ENCODE data around the gene ATG13.

ATG13 gene

DNA sequence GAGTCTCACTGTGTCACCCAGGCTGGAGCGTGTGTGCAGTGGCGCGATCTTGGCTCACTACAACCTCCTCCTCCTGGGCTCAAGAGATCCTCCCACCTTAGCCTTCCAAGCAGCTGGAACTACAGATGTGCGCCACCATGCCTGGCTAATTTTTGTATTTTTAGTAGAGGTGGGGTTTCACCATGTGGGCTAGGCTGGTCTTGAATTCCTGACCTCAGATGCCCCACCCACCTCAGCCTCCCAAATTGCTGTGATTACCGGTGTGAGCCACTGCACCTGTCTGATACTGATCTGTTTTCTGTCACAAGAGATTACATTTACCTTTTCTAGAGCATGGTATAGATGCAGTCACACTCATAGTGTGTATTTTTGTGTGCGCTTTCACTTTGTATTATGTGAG is 11.6 kb downstream of the ATG13 start:
- Histone ChIP-seq H3K9ac (ENCODE audit: low read length in 5 of 5) (no peak overlapping the region), H3K27ac (ENCODE audit: low read depth, low read length) (no peak overlapping the region), H3K4me1 (ENCODE audit: control insufficient read depth in 5 of 5, insufficient read depth in 5 of 5, low read length in 5 of 5) (peaks cover 0 to 3% (median 0%) of the 10 kb centered on the region in 5 donors), H3K36me3 (ENCODE audit: control insufficient read depth in 5 of 5, insufficient read depth in 5 of 5, low read length in 5 of 5) (peaks cover 8 to 53% (median 35%) of the 10 kb centered on the region in 5 donors), H3K9me3 (ENCODE audit: control insufficient read depth in 5 of 5, low read length in 5 of 5) (no peaks in the 10 kb centered on the region), H3K27me3 (ENCODE audit: control insufficient read depth in 5 of 5, insufficient read depth in 4 of 5, low read length in 5 of 5) (no peaks in the 10 kb centered on the region), H3K4me3 (ENCODE audit: low read depth in 1 of 5, low read length in 5 of 5) (no peak overlapping the region)

GRCh38 chr11:46630237-46630636 is 12.9 kb downstream of the ATG13 start:
- no peak overlapping the region for H3K27ac ChIP-seq (ENCODE audit: low read depth, low read length)
- H3K9ac ChIP-seq (ENCODE audit: low read length in 5 of 5) = no peak overlapping the region
- H3K4me1 ChIP-seq (ENCODE audit: control insufficient read depth in 5 of 5, insufficient read depth in 5 of 5, low read length in 5 of 5) = peaks cover 0 to 6% (median 0%) of the 10 kb centered on the region in 5 donors
- peaks cover 8 to 45% (median 31%) of the 10 kb centered on the region in 5 donors for H3K36me3 ChIP-seq (ENCODE audit: control insufficient read depth in 5 of 5, insufficient read depth in 5 of 5, low read length in 5 of 5)
- H3K9me3 ChIP-seq (ENCODE audit: control insufficient read depth in 5 of 5, low read length in 5 of 5) = no peaks in the 10 kb centered on the region
- H3K4me3 ChIP-seq (ENCODE audit: low read depth in 1 of 5, low read length in 5 of 5) = no peak overlapping the region
- no peaks in the 10 kb centered on the region for H3K27me3 ChIP-seq (ENCODE audit: control insufficient read depth in 5 of 5, insufficient read depth in 4 of 5, low read length in 5 of 5)

- Histone ChIP-seq H3K9ac (ENCODE audit: low read length in 5 of 5) (no peak overlapping the region), H3K4me3 (ENCODE audit: low read depth in 1 of 5, low read length in 5 of 5) (no peak overlapping the region), H3K9me3 (ENCODE audit: control insufficient read depth in 5 of 5, low read length in 5 of 5) (no peaks in the 10 kb centered on the region), H3K36me3 (ENCODE audit: control insufficient read depth in 5 of 5, insufficient read depth in 5 of 5, low read length in 5 of 5) (peaks cover 3 to 39% (median 22%) of the 10 kb centered on the region in 5 donors), H3K4me1 (ENCODE audit: control insufficient read depth in 5 of 5, insufficient read depth in 5 of 5, low read length in 5 of 5) (peaks cover 0 to 15% (median 6%) of the 10 kb centered on the region in 5 donors), H3K27me3 (ENCODE audit: control insufficient read depth in 5 of 5, insufficient read depth in 4 of 5, low read length in 5 of 5) (no peaks in the 10 kb centered on the region), H3K27ac (ENCODE audit: low read depth, low read length) (no peak overlapping the region)
Observed at GRCh38 chr11:46631676-46632075, 14.3 kb downstream of the ATG13 start.

DNA sequence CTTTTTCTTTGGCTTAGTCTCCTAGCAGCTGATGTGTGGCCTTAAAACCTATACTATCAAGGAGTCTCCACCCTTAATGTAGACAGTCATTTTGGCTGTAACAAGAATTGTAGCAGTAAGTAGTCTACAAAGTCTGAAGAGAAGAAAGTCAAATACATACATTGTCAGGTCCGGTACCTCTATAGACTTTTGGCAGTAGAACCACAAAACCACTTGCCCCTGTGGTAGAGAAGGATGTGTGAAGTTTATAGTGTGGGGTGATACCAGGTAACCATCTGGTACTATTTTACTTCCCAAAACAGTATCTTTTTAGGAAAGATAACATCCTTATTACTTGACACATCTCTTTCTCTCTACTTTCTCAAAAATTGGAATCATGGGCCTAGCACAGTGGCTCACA is 15.1 kb downstream of the ATG13 start:
- Histone ChIP-seq H3K27ac (ENCODE audit: low read depth, low read length) (no peak overlapping the region), H3K27me3 (ENCODE audit: control insufficient read depth in 5 of 5, insufficient read depth in 4 of 5, low read length in 5 of 5) (no peaks in the 10 kb centered on the region), H3K9ac (ENCODE audit: low read length in 5 of 5) (peak overlapping the region in 1 of 5 donors; percentile 7), H3K4me1 (ENCODE audit: control insufficient read depth in 5 of 5, insufficient read depth in 5 of 5, low read length in 5 of 5) (peaks cover 0 to 15% (median 6%) of the 10 kb centered on the region in 5 donors), H3K36me3 (ENCODE audit: control insufficient read depth in 5 of 5, insufficient read depth in 5 of 5, low read length in 5 of 5) (peaks cover 3 to 39% (median 22%) of the 10 kb centered on the region in 5 donors), H3K4me3 (ENCODE audit: low read depth in 1 of 5, low read length in 5 of 5) (no peak overlapping the region), H3K9me3 (ENCODE audit: control insufficient read depth in 5 of 5, low read length in 5 of 5) (no peaks in the 10 kb centered on the region)

DNA sequence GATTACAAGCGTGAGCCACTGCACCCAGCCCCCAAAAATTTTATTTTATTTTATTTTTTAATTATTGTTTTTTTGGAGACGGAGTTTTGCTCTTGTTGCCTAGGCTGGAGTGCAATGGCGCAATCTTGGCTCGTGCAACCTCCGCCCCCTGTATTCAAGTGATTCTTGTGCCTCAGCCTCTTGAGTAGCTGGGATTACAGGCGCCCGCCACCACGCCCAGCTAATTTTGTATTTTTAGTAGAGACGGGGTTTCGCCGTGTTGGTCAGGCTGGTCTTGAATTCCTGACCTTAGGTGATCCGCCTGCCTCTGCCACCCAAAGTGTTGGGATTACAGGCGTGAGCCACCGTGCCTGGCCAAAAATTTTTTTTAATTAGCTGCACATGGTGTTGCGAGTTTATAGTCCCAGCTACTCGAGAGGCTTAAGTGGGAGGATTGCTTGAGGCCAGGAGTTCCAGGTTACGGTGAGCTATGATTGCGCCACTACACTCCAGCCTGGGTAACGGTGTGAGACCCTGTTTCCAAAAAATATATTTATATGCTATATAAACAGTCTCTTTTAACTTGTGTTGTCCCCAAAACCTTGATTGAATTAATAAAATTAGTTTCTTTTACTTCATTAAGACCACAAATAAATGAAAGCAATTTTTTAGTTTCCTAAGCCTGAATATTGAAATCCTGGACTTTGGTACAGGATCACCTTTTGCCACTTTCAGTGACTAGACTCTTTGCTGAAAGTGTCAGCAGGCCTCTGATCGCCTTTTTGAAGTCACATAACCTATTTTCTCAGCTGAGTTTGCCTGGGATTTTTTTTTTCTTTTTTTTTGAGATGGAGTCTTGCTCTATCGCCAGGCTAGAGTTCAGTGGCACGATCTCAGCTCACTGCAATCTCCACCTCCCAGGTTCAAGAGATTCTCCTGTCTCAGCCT is 16.2 kb downstream of the ATG13 start:
- peaks cover 6 to 39% (median 24%) of the 10 kb centered on the region in 5 donors for H3K36me3 ChIP-seq (ENCODE audit: control insufficient read depth in 5 of 5, insufficient read depth in 5 of 5, low read length in 5 of 5)
- H3K4me3 ChIP-seq (ENCODE audit: low read depth in 1 of 5, low read length in 5 of 5) = no peak overlapping the region
- H3K27ac ChIP-seq (ENCODE audit: low read depth, low read length) = no peak overlapping the region
- no peak overlapping the region for H3K9ac ChIP-seq (ENCODE audit: low read length in 5 of 5)
- H3K27me3 ChIP-seq (ENCODE audit: control insufficient read depth in 5 of 5, insufficient read depth in 4 of 5, low read length in 5 of 5) = no peaks in the 10 kb centered on the region
- H3K4me1 ChIP-seq (ENCODE audit: control insufficient read depth in 5 of 5, insufficient read depth in 5 of 5, low read length in 5 of 5) = peaks cover 0 to 15% (median 6%) of the 10 kb centered on the region in 5 donors
- no peaks in the 10 kb centered on the region for H3K9me3 ChIP-seq (ENCODE audit: control insufficient read depth in 5 of 5, low read length in 5 of 5)

DNA sequence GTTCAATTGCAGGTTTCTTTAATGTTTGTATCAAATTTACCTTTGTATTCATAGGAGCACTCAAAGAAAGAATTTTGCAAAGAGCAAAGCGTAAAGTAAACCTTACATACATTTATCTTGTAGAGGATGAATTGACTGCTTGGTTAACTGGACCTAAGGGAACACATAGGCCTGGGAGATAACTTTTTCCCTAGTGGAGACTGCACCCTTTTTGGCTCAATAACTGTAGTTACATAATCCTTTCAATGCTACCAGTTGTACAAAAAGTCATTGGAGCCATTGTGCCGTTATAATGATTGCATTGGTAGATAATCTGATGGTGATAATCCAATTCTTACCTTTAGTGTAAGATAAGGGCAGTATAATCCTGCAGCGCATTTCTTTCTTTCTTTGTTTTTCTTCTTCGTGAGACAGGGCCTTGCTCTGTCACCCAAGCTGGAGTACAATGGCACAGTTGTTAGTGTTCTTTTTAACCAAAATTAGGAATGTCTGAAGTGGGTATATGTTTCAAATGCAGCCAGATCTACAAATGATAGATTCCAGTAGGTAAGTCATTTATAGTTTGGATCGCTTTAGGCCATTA is 18.3 kb downstream of the ATG13 start:
- Histone ChIP-seq H3K4me1 (ENCODE audit: control insufficient read depth in 5 of 5, insufficient read depth in 5 of 5, low read length in 5 of 5) (peaks cover 0 to 12% (median 6%) of the 10 kb centered on the region in 5 donors), H3K36me3 (ENCODE audit: control insufficient read depth in 5 of 5, insufficient read depth in 5 of 5, low read length in 5 of 5) (peaks cover 6 to 30% (median 18%) of the 10 kb centered on the region in 5 donors), H3K27me3 (ENCODE audit: control insufficient read depth in 5 of 5, insufficient read depth in 4 of 5, low read length in 5 of 5) (no peaks in the 10 kb centered on the region), H3K4me3 (ENCODE audit: low read depth in 1 of 5, low read length in 5 of 5) (no peak overlapping the region), H3K9me3 (ENCODE audit: control insufficient read depth in 5 of 5, low read length in 5 of 5) (no peaks in the 10 kb centered on the region), H3K9ac (ENCODE audit: low read length in 5 of 5) (no peak overlapping the region), H3K27ac (ENCODE audit: low read depth, low read length) (no peak overlapping the region)

DNA sequence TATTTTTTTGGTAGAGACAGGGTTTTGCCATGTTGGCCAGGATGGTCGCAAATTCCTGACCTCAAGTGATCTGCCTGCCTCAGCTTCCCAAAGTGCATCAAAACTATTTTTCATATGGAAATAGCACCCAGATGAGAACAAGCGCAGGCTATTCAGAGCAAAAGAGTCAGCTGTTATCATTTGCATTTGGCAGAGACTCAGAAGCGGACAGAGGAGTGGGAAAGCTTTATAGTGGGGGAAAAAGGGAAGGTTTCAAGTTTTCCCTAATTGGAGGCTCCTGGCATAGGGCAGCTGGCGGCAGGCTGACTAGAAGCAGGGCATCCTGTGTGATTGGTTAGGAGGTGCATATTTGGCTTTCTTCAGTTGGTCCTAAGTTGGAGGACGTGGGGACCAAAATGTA is 20.2 kb downstream of the ATG13 start:
- peaks cover 2 to 13% (median 9%) of the 10 kb centered on the region in 5 donors for H3K36me3 ChIP-seq (ENCODE audit: control insufficient read depth in 5 of 5, insufficient read depth in 5 of 5, low read length in 5 of 5)
- H3K27ac ChIP-seq (ENCODE audit: low read depth, low read length) = no peak overlapping the region
- H3K9ac ChIP-seq (ENCODE audit: low read length in 5 of 5) = no peak overlapping the region
- peaks cover 0 to 12% (median 6%) of the 10 kb centered on the region in 5 donors for H3K4me1 ChIP-seq (ENCODE audit: control insufficient read depth in 5 of 5, insufficient read depth in 5 of 5, low read length in 5 of 5)
- no peaks in the 10 kb centered on the region for H3K9me3 ChIP-seq (ENCODE audit: control insufficient read depth in 5 of 5, low read length in 5 of 5)
- no peak overlapping the region for H3K4me3 ChIP-seq (ENCODE audit: low read depth in 1 of 5, low read length in 5 of 5)
- H3K27me3 ChIP-seq (ENCODE audit: control insufficient read depth in 5 of 5, insufficient read depth in 4 of 5, low read length in 5 of 5) = no peaks in the 10 kb centered on the region

- Histone ChIP-seq H3K36me3 (ENCODE audit: control insufficient read depth in 5 of 5, insufficient read depth in 5 of 5, low read length in 5 of 5) (peaks cover 6 to 15% (median 11%) of the 10 kb centered on the region in 5 donors), H3K27ac (ENCODE audit: low read depth, low read length) (no peak overlapping the region), H3K27me3 (ENCODE audit: control insufficient read depth in 5 of 5, insufficient read depth in 4 of 5, low read length in 5 of 5) (no peaks in the 10 kb centered on the region)
Observed at GRCh38 chr11:46639197-46639839, 22.0 kb downstream of the ATG13 start.

GRCh38 chr11:46640036-46640788 is 22.9 kb downstream of the ATG13 start:
- Histone ChIP-seq H3K4me1 (ENCODE audit: control insufficient read depth in 5 of 5, insufficient read depth in 5 of 5, low read length in 5 of 5) (peaks cover 0 to 9% (median 6%) of the 10 kb centered on the region in 5 donors), H3K9me3 (ENCODE audit: control insufficient read depth in 5 of 5, low read length in 5 of 5) (no peaks in the 10 kb centered on the region), H3K27me3 (ENCODE audit: control insufficient read depth in 5 of 5, insufficient read depth in 4 of 5, low read length in 5 of 5) (no peaks in the 10 kb centered on the region), H3K4me3 (ENCODE audit: low read depth in 1 of 5, low read length in 5 of 5) (no peak overlapping the region), H3K9ac (ENCODE audit: low read length in 5 of 5) (no peak overlapping the region), H3K27ac (ENCODE audit: low read depth, low read length) (no peak overlapping the region), H3K36me3 (ENCODE audit: control insufficient read depth in 5 of 5, insufficient read depth in 5 of 5, low read length in 5 of 5) (peaks cover 9 to 20% (median 13%) of the 10 kb centered on the region in 5 donors)

More at GRCh38 chr11:46639197-46639839, 22.0 kb downstream of the ATG13 start:
- H3K9me3 ChIP-seq (ENCODE audit: control insufficient read depth in 5 of 5, low read length in 5 of 5) = no peaks in the 10 kb centered on the region
- H3K4me3 ChIP-seq (ENCODE audit: low read depth in 1 of 5, low read length in 5 of 5) = no peak overlapping the region
- peaks cover 0 to 12% (median 6%) of the 10 kb centered on the region in 5 donors for H3K4me1 ChIP-seq (ENCODE audit: control insufficient read depth in 5 of 5, insufficient read depth in 5 of 5, low read length in 5 of 5)
- no peak overlapping the region for H3K9ac ChIP-seq (ENCODE audit: low read length in 5 of 5)

All from subcutaneous abdominal adipose tissue (tissue), 5 donors.